Uterus (tissue), 4 donors: ENCODE data around the gene JARID2. TPM values are rescaled to one million over a fixed set of nuclear protein-coding genes. Genes with fewer than 3 reads are reported as not detected.

Experiments used
- DNase-seq, 2 donors: peaks; one replicate each; pipeline ENCODE4 v3.0.0-alpha.2; 2019 to 2020
- H3K27ac ChIP-seq, 2 donors: fragments of 200-600 bp; sonication (generic); 1 replicate in 1 of 2; 2 replicates in 1 of 2; pipeline ENCODE4 v1.5.1; 2016 to 2018
- H3K27me3 ChIP-seq, 2 donors: fragments of 200-600 bp; sonication (generic); one replicate each; pipeline ENCODE4 v1.5.1; 2018 to 2019; ENCODE audit warnings: control low read depth in 1 of 2
- H3K36me3 ChIP-seq, 2 donors: fragments of 200-600 bp; sonication (generic); one replicate each; pipeline ENCODE4 v1.5.1; 2019; ENCODE audit warnings: control low read depth in 1 of 2
- H3K4me1 ChIP-seq, 2 donors: fragments of 200-600 bp; sonication (generic); one replicate each; pipeline ENCODE4 v1.5.1; 2018 to 2019; ENCODE audit warnings: control low read depth in 1 of 2
- H3K4me3 ChIP-seq, 2 donors: fragments of 200-600 bp; sonication (generic); 1 replicate in 1 of 2; 2 replicates in 1 of 2; pipeline ENCODE4 v1.5.1; 2018 to 2019; ENCODE audit warnings: mild to moderate bottlenecking in 1 of 2
- H3K9me3 ChIP-seq, 2 donors: fragments of 200-600 bp; sonication (generic); one replicate each; pipeline ENCODE4 v1.5.1; 2019; ENCODE audit warnings: control low read depth in 1 of 2
- CTCF ChIP-seq, 4 experiments: fragments of 200-600 bp in 2 of 4; fragments of 450-650 bp in 2 of 4; sonication (generic) in 2 of 4; IDR thresholded peaks; one replicate each; pipeline ENCODE4 v1.5.1; 2016 to 2019; ENCODE audit warnings: antibody characterized with exemption in 4 of 4, mild to moderate bottlenecking in 2 of 4, moderate library complexity in 1 of 4
- POLR2A ChIP-seq, 2 donors: fragments of 450-650 bp; IDR thresholded peaks; one replicate each; pipeline ENCODE4 v1.6.1; 2016; ENCODE audit warnings: antibody characterized with exemption in 2 of 2, mild to moderate bottlenecking in 1 of 2, moderate library complexity in 1 of 2
- intact Hi-C: fragments of 100-400 bp; cut with DNase I; formaldehyde crosslinking; loops from one replicate; pipeline ENCODE4 v1.15.1; 2023; ENCODE audit warnings: low total_unique reads
- total RNA-seq, 4 donors: library from RNA; depleted of rRNA in 3 of 4; stranded (reverse); fragments of >200 nt in 3 of 4; gene quantifications; one replicate each; pipeline versions ENCODE4 v1.1.0 to v1.2.4, GENCODE V29; 2014 to 2023
- donor health status: DM: yes; HTN: yes; CAD: no.

JARID2 gene
- total RNA-seq, 4 donors from 2014 or later: 2.6 to 15.8 (median 8.0) TPM

DNA sequence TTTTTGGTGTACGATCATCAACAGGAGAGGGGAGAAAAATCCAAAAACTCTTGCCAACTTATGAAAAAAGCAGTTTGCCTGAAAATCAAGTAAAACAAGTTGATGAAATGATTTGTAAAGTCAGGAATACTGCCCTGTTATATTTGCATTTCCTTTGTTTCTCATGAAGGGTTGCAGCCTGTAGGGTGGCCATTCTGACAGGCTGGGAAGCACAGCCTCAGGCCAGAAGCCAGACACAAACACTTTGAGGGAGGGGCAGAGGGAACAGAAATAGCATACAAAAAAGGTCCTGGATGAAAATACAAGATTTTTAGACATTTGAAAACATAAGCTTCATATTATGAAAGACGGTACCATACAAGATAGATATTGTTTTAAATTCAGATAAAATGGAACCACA is 307.2 kb downstream of the JARID2 start:
- Histone ChIP-seq H3K27me3 (no peaks in the 10 kb centered on the region), H3K4me1 (no peaks in the 10 kb centered on the region), H3K9me3 (no peaks in the 10 kb centered on the region), H3K36me3 (no peaks in the 10 kb centered on the region), H3K27ac (no peak overlapping the region), H3K4me3 (no peak overlapping the region)
- intact Hi-C loops: no loop called here
- TF ChIP-seq CTCF (IDR thresholded peaks at IDR 0.05) (no peak), POLR2A (IDR thresholded peaks at IDR 0.05) (no peak)
- DNase-seq: no peak

DNA sequence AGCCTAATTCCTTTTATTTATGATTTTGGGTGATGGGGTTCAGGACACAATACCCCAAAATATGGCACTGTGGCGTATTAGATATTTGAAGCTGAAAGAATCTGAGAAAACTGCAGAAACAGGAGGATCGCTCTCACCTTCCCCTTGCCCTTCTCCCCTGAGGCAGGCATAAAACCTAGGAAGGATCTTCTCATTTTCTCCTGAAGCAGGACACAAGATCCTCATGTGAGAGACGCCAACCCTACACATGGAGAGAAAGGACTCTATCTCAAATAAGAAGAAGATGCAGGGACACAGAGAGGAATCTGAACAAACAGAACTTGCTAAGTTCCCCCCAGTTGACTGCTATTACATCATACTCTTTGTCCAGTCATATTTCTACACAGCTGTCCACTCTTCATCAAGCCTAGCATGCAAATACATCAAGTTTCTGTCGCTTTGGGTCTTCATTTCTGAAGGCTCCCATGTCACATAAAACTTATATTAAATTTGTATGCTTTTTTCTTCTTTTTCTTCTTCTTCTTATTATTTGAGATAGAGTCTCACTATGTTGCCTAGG is 307.9 kb downstream of the JARID2 start:
- no peaks in the 10 kb centered on the region for H3K9me3 ChIP-seq
- no peaks in the 10 kb centered on the region for H3K4me1 ChIP-seq
- intact Hi-C loops: no loop called here
- TF ChIP-seq POLR2A (IDR thresholded peaks at IDR 0.05): no peak
- TF ChIP-seq CTCF (IDR thresholded peaks at IDR 0.05): no peak
- no peak for DNase-seq
- no peaks in the 10 kb centered on the region for H3K27me3 ChIP-seq
- H3K4me3 ChIP-seq: no peak overlapping the region
- H3K27ac ChIP-seq: no peak overlapping the region
- no peaks in the 10 kb centered on the region for H3K36me3 ChIP-seq

- TF ChIP-seq CTCF (IDR thresholded peaks at IDR 0.05) (no peak), POLR2A (IDR thresholded peaks at IDR 0.05) (no peak)
- Histone ChIP-seq H3K27me3 (no peaks in the 10 kb centered on the region), H3K27ac (no peak overlapping the region), H3K4me1 (no peaks in the 10 kb centered on the region), H3K9me3 (no peaks in the 10 kb centered on the region), H3K36me3 (no peaks in the 10 kb centered on the region), H3K4me3 (no peak overlapping the region)
- no peak for DNase-seq
- intact Hi-C loops: no loop called here
These were observed 308.8 kb downstream of the JARID2 start for GRCh38 chr6:15554728-15555100.

DNA sequence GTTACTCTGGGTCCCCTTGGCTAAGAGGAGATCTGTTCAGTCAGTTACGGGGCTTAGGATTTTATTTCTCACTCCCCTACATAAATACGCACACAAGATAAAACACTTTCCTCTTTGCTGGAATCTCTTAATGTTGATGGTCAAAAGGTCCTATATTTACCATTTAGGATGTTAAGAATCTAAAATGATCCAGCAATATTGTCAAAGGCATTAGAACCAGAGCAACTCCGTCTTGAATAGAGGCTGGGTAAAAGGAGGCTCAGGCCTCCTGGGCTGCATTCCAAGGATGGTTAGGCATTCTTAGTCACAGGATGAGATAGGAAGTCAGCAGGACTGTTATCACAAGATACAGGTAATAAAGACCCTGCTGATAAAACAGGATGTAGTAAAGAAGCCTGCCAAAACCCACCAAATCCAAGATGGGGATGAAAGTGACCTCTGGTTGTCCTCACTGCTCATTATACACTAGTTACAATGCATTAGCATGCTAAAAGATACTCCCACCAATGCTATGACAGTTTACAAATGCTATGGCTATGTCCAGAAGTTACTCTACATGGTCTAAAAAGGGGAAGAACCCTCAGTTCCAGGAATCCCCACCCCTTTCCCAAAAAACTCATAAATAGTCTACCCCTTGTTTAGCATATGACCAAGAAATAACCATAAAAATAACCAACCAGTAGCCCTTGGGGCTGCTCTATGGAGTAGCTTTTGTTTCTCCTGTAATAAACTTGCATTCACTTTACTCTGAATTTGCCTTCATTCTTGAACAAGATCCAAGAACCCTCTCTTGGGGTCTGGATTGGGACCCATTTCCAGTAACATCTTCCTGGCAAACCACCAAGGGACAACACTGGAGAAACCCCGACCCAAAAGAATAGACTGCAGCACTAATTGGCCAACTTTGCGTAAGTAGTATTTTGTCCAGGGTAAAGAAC is 309.5 kb downstream of the JARID2 start:
- H3K27me3 ChIP-seq: no peaks in the 10 kb centered on the region
- DNase-seq: no peak
- intact Hi-C loops: no loop called here
- H3K27ac ChIP-seq: no peak overlapping the region
- no peaks in the 10 kb centered on the region for H3K9me3 ChIP-seq
- TF ChIP-seq POLR2A (IDR thresholded peaks at IDR 0.05) (no peak), CTCF (IDR thresholded peaks at IDR 0.05) (no peak)
- H3K4me1 ChIP-seq: no peaks in the 10 kb centered on the region
- no peak overlapping the region for H3K4me3 ChIP-seq
- no peaks in the 10 kb centered on the region for H3K36me3 ChIP-seq

DNA sequence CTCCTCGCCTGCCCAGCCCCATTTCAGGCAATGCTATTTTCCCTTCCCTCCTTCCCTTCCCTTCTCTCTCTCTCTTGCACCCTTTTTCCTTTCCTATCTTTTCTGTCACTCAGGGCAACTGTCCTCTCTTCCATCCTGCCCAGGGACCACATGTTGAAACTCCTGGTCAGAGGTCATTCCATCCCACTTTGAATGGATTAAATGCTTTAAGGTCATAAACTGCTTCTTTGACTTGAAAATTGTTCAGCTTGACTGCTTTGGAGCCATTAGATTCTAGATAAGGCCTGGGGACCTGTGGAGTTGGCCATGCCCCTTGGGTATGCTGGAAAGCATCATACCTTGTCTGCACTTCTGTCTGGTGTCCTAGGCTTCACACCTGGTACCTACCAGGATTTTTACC is 310.8 kb downstream of the JARID2 start:
- Histone ChIP-seq H3K9me3 (no peaks in the 10 kb centered on the region), H3K4me1 (no peaks in the 10 kb centered on the region), H3K27me3 (no peaks in the 10 kb centered on the region), H3K36me3 (no peaks in the 10 kb centered on the region), H3K27ac (no peak overlapping the region), H3K4me3 (no peak overlapping the region)
- TF ChIP-seq POLR2A (IDR thresholded peaks at IDR 0.05) (no peak), CTCF (IDR thresholded peaks at IDR 0.05) (no peak)
- no peak for DNase-seq
- intact Hi-C loops: no loop called here
